ENCODE data around the gene GRIP2.

Gene GRIP2

DNA sequence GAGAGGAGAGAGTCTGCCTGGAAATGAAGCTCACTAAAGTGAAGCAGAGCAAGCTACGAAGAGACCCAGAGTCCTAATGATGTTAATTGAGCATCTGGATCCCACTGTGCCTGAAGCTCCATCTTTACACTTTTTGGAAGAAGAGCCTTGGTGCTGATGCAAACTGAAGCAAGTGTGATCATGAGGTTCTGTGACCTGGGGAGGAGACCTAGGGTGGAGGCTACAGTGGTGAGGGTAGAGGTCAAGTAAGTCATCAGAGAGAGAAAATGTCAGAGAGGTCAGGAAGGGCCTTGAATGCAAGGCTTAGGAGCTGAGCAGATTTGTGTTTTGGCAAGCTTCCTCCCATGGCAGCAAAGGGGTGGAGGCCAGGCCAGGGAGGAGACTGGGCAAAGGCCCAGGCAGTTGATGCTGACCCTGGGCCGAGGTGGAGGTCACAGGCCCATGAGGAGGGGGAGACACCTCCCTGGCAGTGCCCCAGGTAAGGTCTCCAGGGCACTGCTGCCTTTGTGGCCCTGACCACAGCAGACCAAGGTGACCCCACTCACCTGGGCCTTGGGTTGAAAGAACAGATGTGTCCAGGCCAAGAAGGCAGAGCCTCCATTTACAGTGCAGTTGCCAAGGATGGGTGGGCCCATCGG is 1.6 kb downstream of the GRIP2 start:
- DNase-seq = no peak

DNA sequence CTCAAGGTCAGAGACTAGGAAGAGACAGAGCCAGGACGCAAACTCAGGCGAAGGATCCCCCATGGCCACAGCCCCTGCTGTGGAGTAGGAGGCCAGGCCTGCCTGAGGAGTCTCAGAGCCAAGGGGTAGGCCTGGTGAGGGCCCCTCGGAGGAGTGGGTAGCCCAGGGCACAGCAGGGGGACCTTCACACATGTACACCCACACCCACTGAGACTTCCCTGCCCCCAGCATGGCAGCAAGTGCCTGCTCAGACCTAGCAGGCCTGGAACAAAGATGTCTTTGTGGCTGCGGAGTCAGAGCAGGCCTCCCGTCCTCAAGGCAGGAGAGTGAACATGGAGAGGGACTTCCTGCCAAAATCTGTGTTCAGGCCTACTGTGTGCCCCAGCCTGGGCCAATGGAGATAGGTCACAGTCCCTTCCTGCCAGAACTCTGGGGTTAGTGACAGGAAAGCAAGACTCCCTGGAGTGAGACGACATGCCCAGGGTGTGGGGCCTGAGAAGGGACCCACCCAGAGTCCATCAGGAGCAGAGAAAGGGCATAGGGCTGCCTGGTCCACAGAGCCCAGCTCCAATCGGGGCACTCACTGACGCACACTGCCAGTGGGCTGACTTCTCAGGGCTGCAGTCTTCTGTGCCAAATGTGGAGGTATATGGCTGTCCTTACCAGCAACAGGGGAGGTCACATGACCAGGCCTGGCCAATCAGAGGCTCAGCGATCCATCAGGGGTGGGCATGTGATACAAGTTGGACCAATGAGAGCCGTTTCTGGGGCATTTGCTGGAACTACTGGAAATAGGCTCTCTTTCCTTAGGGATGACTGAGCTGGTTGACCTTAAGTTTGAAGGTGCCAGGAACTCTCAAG is 2.3 kb downstream of the GRIP2 start:
- no peak for DNase-seq

- DNase-seq = no peak
These were observed 3.1 kb downstream of the GRIP2 start for GRCh38 chr3:14536837-14537589.

GRCh38 chr3:14536055-14536815 is 3.9 kb downstream of the GRIP2 start:
- no peak for DNase-seq

DNA sequence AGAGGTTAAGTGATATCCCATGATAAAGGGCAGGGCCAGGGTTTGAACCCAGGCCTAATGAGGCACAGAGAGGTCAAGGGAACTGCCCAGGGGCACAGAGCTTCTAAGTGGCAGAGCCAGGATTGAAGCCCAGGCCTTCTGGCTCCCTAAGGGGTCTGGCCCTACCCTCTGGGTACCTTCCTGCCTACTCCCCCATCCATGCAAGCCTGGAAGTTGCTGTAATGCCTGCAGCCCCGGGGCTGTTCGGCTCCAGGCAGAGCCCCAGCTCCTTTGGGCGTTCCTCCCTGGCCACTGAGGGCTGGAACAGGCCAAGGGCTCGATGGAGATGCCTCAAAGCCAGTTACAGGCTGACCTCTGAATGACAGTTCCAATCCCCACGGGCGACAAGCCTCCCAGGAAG is 4.5 kb downstream of the GRIP2 start:
- no peak for DNase-seq

DNA sequence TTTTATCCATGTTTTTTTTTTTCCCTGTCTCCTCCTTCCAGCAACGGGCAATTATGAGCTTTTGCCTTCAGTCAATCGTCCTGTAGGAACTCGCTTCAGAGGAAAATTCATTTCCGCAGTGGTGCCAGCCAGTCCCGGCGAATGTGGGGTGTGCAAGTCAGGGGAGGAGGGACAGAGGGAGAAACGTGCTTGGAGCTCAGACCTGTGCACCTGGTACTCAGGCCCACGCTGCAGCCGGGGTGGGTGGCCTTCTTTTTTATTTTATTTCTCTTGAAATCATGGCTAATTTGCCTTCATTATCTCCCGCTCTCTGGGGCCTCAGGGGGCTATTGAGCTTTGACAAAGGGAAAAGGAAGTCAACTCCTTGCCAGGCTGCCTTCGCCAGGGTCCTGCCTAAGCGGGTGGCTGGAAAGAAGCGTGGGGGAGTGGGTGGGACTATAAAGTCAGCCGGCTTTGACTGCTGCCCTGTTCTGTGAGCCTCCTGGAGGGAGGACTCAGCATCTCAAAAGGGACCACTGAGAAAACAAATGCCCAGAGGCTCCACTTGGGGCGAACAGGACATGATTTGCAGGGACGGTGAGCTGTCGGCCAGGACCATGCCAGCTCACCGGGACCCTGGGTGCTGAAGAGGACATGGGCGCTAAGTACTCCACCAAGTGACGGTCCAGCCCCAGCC is 5.5 kb downstream of the GRIP2 start:
- peak; percentile 10 for DNase-seq

GRCh38 chr3:14533457-14533958 is 6.6 kb downstream of the GRIP2 start:
- DNase-seq = no peak

DNA sequence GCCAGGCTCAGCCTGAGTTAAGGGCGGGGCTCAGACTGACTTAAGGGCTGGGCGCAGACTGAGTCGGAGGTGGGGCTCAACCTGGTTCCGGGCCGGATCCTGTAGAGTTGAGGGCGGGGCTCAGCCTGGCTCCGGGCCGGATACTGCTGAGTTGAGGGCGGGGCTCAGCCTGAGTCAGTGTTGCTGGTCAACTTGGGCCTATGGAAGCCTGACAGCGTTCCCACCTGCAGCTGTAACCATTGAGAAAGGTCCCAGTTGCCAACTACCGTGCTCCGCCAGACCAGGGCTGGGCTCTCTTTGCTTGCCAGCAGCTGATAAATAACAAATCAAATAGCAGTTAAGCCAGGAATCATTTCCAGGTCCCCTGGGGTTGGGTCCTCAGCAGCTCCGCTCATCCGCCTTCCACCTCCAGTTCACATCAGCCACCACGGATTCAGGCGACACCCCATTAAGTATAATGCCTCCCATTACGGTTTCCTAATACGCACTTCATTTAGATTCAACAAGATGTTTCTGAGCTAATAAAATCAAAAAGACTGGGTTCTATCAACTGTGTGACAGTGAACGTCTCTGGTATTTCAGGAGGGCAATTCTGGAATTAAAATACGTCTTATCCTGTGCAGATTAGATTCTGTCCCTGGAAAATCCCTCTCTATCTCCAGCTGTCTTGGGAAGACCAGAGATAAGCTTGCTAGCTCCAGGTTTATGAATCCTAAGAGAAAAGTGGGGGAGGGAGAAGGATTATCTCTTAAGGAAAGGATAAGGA is 7.3 kb downstream of the GRIP2 start:
- no peak for DNase-seq

DNA sequence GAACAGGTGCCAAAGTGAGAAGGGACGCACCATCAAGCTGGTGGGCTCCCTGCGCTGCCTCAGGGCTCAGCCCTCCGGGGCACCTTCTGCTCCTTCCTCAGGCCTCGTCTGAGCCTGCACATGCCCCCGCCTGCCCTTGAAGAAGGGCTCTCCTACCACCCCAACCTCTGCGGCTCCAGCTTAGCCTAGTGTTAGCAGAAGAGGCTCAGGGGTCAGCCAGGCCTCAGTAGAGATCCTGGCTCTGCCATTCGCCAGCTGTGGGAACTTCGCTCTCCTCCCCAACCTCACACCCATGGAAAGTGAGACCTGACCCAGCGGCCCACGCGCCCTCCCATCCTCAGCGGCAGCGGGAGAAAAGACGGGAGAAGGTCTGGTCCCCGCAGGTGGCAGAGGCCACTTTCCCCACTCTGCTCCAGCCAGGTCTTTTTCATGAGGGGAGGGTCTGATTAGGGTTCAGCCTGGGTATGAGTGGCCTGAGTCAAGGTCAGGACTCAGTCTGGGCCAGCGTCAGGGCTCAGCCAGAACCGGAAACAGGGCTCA is 8.2 kb downstream of the GRIP2 start:
- no peak for DNase-seq

- DNase-seq = no peak
These were observed 12.1 kb downstream of the GRIP2 start for GRCh38 chr3:14528081-14528480.

DNA sequence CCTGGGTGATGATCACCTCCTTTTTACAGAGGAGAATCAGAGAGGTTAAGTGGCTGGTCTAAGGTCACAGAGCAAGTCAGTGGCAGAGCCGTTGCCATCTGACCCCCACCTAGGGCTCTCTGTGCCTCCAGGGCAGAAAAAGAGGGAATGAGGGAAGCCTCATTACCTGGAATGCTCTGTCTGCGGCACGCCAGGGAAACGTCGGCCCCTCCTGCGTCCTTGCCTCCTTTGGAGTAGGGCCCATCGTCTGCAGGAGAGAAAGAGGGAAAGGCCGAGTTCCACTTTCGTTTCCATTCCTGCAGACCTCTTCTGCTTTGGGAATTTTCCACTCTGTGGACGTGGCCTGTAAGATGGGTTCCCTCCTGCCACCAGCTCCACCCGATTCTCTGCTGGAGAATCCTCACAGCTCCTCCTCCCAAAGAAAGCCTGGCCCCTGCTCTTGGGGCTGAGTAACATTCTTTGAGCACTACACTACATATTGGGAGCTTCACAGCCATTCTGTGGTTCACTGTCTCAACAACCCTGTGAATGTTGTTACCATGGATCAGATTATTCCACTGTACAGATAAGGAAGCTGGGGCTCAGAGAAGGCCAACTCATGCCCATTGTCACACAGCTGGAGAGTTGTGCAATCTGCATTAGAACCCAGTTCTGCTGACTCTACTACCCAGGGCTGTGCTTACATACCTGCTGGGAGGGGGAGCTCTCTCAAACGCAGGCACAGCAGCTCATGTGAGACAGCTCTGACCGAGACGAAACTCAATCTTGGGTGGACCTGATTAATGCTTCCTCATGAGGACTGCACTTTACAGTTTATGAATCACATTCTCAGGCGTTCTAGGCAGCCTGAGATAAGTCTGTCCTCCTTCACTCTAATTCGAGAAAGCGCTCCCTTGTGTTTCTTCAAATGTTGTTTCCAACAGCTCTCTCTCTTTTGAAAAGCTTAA is 14.2 kb downstream of the GRIP2 start:
- DNase-seq = no peak

GRCh38 chr3:14524920-14525660 is 15.1 kb downstream of the GRIP2 start:
- no peak for DNase-seq

GRCh38 chr3:14524311-14524711 is 15.8 kb downstream of the GRIP2 start:
- DNase-seq = no peak

DNA sequence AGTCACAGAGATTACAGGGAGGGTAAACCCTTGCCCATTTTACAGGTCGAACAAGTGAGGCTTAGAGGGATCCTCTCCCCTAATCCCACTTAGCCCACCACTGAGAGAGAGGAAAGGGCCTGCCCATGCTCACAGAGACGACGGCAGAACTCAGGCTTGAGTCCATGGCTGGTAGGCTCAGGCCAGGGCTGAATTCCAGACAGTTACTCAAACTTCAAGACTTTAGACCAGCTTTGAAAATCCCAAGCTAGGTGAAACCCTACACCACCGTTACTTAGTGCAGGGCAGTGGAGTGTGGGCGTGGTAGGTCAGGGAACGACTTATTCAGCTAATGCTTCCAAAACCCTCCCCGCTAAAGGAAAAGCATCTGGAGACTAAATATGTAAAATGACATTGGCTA is 16.4 kb downstream of the GRIP2 start:
- no peak for DNase-seq

DNA sequence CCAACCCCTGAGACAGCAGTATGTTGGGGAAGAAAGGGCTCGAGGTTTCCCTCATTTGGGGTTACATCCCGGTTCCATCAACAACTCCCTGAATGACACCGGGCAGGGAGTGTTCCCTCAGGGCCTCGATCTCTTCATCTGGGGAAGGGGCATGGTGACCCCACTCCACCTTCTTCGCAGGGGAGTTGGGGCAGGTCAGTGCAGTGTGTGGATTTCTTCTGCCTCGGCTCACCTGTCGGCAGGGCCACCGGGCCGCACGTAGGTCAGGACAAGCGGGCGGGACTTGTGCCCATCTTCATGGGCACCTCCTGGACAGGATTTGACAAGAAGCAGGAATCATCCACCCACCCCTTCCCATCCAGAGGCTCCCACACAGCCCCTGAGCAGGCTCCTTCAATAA is 17.4 kb downstream of the GRIP2 start:
- DNase-seq = no peak

GRCh38 chr3:14522129-14522691 is 17.9 kb downstream of the GRIP2 start:
- DNase-seq = no peak

DNA sequence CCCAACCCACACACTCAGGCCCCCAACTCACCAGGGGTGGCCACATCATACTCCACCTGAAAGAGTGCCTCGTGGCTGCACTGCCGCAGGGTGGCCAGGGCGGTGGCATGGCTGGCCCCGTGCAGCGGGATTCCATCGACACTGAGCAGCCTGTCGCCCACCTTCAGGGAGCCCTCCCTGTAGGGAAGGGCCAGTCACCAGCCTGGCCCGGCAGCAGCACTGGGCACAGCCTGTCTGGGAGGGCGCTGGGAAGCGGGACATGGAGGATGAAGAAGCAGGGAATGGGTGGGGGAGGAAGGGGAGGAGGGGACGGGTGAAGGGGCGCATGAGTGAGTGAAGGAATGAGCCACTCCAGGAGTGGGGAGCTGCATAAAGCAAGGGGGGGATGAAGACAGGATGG is 18.5 kb downstream of the GRIP2 start:
- DNase-seq = no peak

- DNase-seq = no peak
These were observed 19.2 kb downstream of the GRIP2 start for GRCh38 chr3:14520967-14521366.

- no peak for DNase-seq
These were observed 20.0 kb downstream of the GRIP2 start for GRCh38 chr3:14520149-14520548.

Data from NCI-H748 treated with DMSO at 0.1 percent for 48 hours (cell line).